HepG2 (cell line): Measurements from ENCODE around the gene QSOX2. TPM values are rescaled to one million over a fixed set of nuclear protein-coding genes. Genes with fewer than 3 reads are reported as not detected.

Source experiments
- ATAC-seq: fragments of 200-7000 bp; cut with Tn5 transposase; 3 replicates; pipeline ENCODE4 v1.9.1; 2020; ENCODE audit warnings: mild to moderate bottlenecking, moderate library complexity
- BruUV-seq: library from RNA; stranded (reverse); fragments of 400-500 nt; replicated peaks from 2 replicates; lab custom pipeline; 2021; lab: Mats Ljungman, UMichigan
- CTCF ChIA-PET: fragments of 300-600 bp; formaldehyde crosslinking; extraction: SDS; loops from one replicate; lab custom pipeline; 2021; ENCODE audit warnings: low total read pairs, inconsistent platforms, low intra/inter-chr PET ratio; lab: Yijun Ruan, JAX
- POLR2A ChIA-PET: fragments of 350-600 bp; sonication (Branson Sonifier 250); formaldehyde crosslinking; loops from one replicate; lab custom pipeline; 2020; ENCODE audit warnings: antibody characterized with exemption, inconsistent platforms; lab: Yijun Ruan, JAX
- DNase-seq: peaks from one replicate; pipeline ENCODE4 v3.0.0-alpha.2; 2015; ENCODE audit warnings: low spot score
- FAIRE-seq: peaks from 3 replicates; lab custom pipeline; 2011; peaks lifted over from hg19 to GRCh38; lab: Jason Lieb, UNC
- H2AFZ ChIP-seq: one replicate; pipeline ENCODE4 v1.6.1; 2011; ENCODE audit warnings: low read length, inconsistent platforms
- H3K27ac ChIP-seq: fragments of 300-600 bp; 3 replicates; pipeline ENCODE4 v1.8.0; 2011; ENCODE audit warnings: mixed run types, mild to moderate bottlenecking, mixed read lengths, low read length, inconsistent platforms; ENCODE audit not compliant: insufficient read depth; ENCODE audit errors: extremely low read length
- H3K27me3 ChIP-seq, 2 experiments: fragments of 200-600 bp in 1 of 2; 2 replicates in 1 of 2; 3 replicates in 1 of 2; pipeline versions ENCODE4 v1.6.0 to v1.8.0; 2011; ENCODE audit warnings: low read length in 2 of 2, mild to moderate bottlenecking in 2 of 2, moderate library complexity in 2 of 2, inconsistent platforms in 1 of 2; ENCODE audit not compliant: insufficient read depth in 2 of 2, control insufficient read depth in 1 of 2
- H3K36me3 ChIP-seq, 2 experiments: fragments of 200-600 bp in 1 of 2; replicated peaks in 1 of 2; 2 replicates in 1 of 2; 3 replicates in 1 of 2; pipeline versions ENCODE4 v1.5.1 to v1.8.0; 2011; ENCODE audit warnings: low read length in 2 of 2, inconsistent platforms in 1 of 2; ENCODE audit not compliant: insufficient read depth in 2 of 2, control insufficient read depth in 1 of 2
- H3K4me1 ChIP-seq: 2 replicates; pipeline ENCODE4 v1.5.1; 2012; ENCODE audit warnings: low read length, inconsistent platforms; ENCODE audit not compliant: insufficient read depth
- H3K4me2 ChIP-seq: 2 replicates; pipeline ENCODE4 v1.6.0; 2011; ENCODE audit warnings: low read depth, low read length, inconsistent platforms
- H3K4me3 ChIP-seq, 3 experiments: fragments of 200-600 bp in 1 of 3; sonication (generic), shearing (Covaris generic) in 1 of 3; replicated peaks in 1 of 3; 2 replicates each; pipeline ENCODE4 v1.5.1; 2011 to 2016; ENCODE audit warnings: low read length in 3 of 3, inconsistent platforms in 2 of 3, low read depth in 2 of 3, mild to moderate bottlenecking in 2 of 3, control low read depth in 1 of 3, mixed read lengths in 1 of 3; ENCODE audit not compliant: insufficient read depth in 1 of 3
- H3K79me2 ChIP-seq: one replicate; pipeline ENCODE4 v1.6.1; 2011; ENCODE audit warnings: low read length, inconsistent platforms; ENCODE audit not compliant: insufficient read depth
- H3K9ac ChIP-seq: 2 replicates; pipeline ENCODE4 v1.6.0; 2011; ENCODE audit warnings: mild to moderate bottlenecking, low read depth, low read length, inconsistent platforms; ENCODE audit not compliant: insufficient read depth
- H3K9me3 ChIP-seq: 2 replicates; pipeline ENCODE4 v1.5.1; 2012; ENCODE audit warnings: mild to moderate bottlenecking, low read length
- H4K20me1 ChIP-seq: 2 replicates; pipeline ENCODE4 v1.6.0; 2011; ENCODE audit warnings: inconsistent platforms, mild to moderate bottlenecking, low read length, moderate library complexity; ENCODE audit not compliant: insufficient read depth
- AGO2 ChIP-seq: fragments of 200-400 bp; formaldehyde crosslinking; optimal IDR thresholded peaks from 2 replicates; pipeline ENCODE3; 2017; ENCODE audit warnings: mild to moderate bottlenecking, low read depth, low read length, moderate library complexity
- ZFP91 ChIP-seq: sonication (generic); formaldehyde crosslinking; IDR thresholded peaks from 2 replicates; pipeline ENCODE4 v1.9.0; 2022; ENCODE audit warnings: missing genetic modification reagents, mild to moderate bottlenecking, borderline replicate concordance
- ZNF124 ChIP-seq: sonication (generic); formaldehyde crosslinking; IDR thresholded peaks from 2 replicates; pipeline ENCODE4 v1.4.0; 2020; ENCODE audit warnings: missing genetic modification reagents
- ZNF33B ChIP-seq: sonication (generic); formaldehyde crosslinking; IDR thresholded peaks from 2 replicates; pipeline ENCODE4 v1.5.1; 2020; ENCODE audit warnings: mild to moderate bottlenecking, missing genetic modification reagents
- WGBS: methylation state at CpG from one replicate; pipeline ENCODE4 v1.1.6; 2017; ENCODE audit warnings: low lambda C conversion rate; 5-methylcytosine and 5-hydroxymethylcytosine counted together
- in situ Hi-C: cut with HindIII; loops from 2 replicates; pipeline ENCODE4 v1.10.0; 2017; ENCODE audit warnings: low pct_unique_long_range_greater_than_20kb; ENCODE audit not compliant: extremely low pct_ligation_motif_present
- intact Hi-C: fragments of 100-400 bp; cut with micrococcal nuclease; formaldehyde crosslinking; loops from one replicate; pipeline ENCODE4 v1.10.0; 2022; ENCODE audit not compliant: unreplicated experiment
- polyA plus RNA-seq, 8 experiments: library from polyadenylated mRNA; depleted of rRNA in 3 of 8; stranded (reverse) in 7 of 8; unstranded in 1 of 8; fragments of >200 nt; fragmentation: Illumina TruSeq in 4 of 8; extraction: Trizol in 4 of 8; gene quantifications; 2 replicates each; pipeline versions ENCODE4 v1.2.1 to v1.2.3, GENCODE V29; 2011 to 2016; ENCODE audit warnings: low read depth in 4 of 8, missing spikeins in 1 of 8, mixed read lengths in 1 of 8; ENCODE audit not compliant: insufficient read depth in 1 of 8
- total RNA-seq, 5 experiments: library from RNA; depleted of rRNA; stranded (reverse); fragments of >200 nt; fragmentation: Illumina TruSeq; extraction: Trizol; gene quantifications; 2 replicates each; pipeline ENCODE4 v1.2.3, GENCODE V29; 2016; ENCODE audit warnings: low read depth in 1 of 5

Gene QSOX2
- total and polyA plus RNA-seq, 2 of the 13 experiments (the other 11 are each of a cell fraction or from before 2014, with no cell fraction given): 27.1 to 42.1 TPM

GRCh38 chr9:136204145-136204805, 41.3 kb downstream of the QSOX2 start:
- intact Hi-C loops: no loop called here
- H3K27me3 ChIP-seq: peaks cover 8 to 36% of the 10 kb centered on the region in 2 experiments; a peak in 4 of 5 replicates
- H3K4me1 ChIP-seq: peaks cover 12% of the 10 kb centered on the region
- ChIA-PET POLR2A (no interaction called here), CTCF (no interaction called here)
- TF ChIP-seq ZFP91 (CRISPR knock-in tag): 0 out of 2 replicates have a peak, but pooled peaks have one; percentile 4
- TF ChIP-seq ZNF33B (CRISPR knock-in tag): no peak
- 0 out of 2 replicates have a peak, but pooled peaks have one; percentile 9 for TF ChIP-seq ZNF124 (CRISPR knock-in tag)
- peak; percentile 1 for TF ChIP-seq AGO2
- H3K9ac ChIP-seq: no peak overlapping the region
- peak; percentile 24 for ATAC-seq
- no peak for DNase-seq
- peaks cover 41% of the 10 kb centered on the region; the same call in 1 of the 2 replicates for H4K20me1 ChIP-seq
- no peak for FAIRE-seq
- BruUV-seq: no TSS peak
- no peak overlapping the region for H3K4me3 ChIP-seq
- H3K4me2 ChIP-seq: no peak overlapping the region
- in situ Hi-C loops: no loop called here
- peaks cover 3 to 10% of the 10 kb centered on the region in 2 experiments; a peak in 3 of 5 replicates for H3K36me3 ChIP-seq
- 61% methylated on average over 18 of the region's 25 CpGs for WGBS
- no peak overlapping the region for H3K27ac ChIP-seq
- no peak overlapping the region for H2AFZ ChIP-seq
- no peaks in the 10 kb centered on the region for H3K9me3 ChIP-seq
- no peaks in the 10 kb centered on the region for H3K79me2 ChIP-seq
